Smooth muscle cell of the coronary artery (primary cell): ENCODE measurements around the gene KBTBD2. TPM values are rescaled to one million over a fixed set of nuclear protein-coding genes. Genes with fewer than 3 reads are reported as not detected.

ENCODE experiments used
- total RNA-seq: library from RNA; depleted of rRNA; stranded (reverse); fragments of >200 nt; gene quantifications from 2 replicates; pipeline ENCODE4 v1.2.3, GENCODE V29; 2014; ENCODE audit warnings: low replicate concordance

Gene KBTBD2
- total RNA-seq, result 24.0 and 31.5 TPM in 2 replicates

GRCh38 chr7:32891043-32891799 is at the start of gene KBTBD2:
Gene KBTBD2 (minus strand): TSS chr7:32891760. CDS start chr7:32879604, 12,156 bp downstream.

Other genes with a start within 250 kb of the KBTBD2 start
- gene FKBP9, start 65.7 kb upstream of the KBTBD2 start, total RNA-seq, result 252 and 474 TPM in 2 replicates
- 10.4 and 16.3 TPM in 2 replicates for gene NT5C3A, start 171.0 kb upstream of the KBTBD2 start, total RNA-seq
- gene RP9, start 217.6 kb upstream of the KBTBD2 start, total RNA-seq, result 6.4 and 13.8 TPM in 2 replicates
- 14.4 and 18.0 TPM in 2 replicates for gene BBS9, start 237.8 kb upstream of the KBTBD2 start, total RNA-seq